HUES6 (cell line): ENCODE results near the gene DDX10.

Source experiments
- H3K27ac ChIP-seq: 2 replicates; pipeline ENCODE4 v1.7.0; 2013; ENCODE audit warnings: low read depth, mild to moderate bottlenecking, low read length, inconsistent platforms
- H3K27me3 ChIP-seq: 2 replicates; pipeline ENCODE4 v1.6.1; 2013; ENCODE audit warnings: low read length; ENCODE audit not compliant: control insufficient read depth, insufficient read depth
- H3K36me3 ChIP-seq: 2 replicates; pipeline ENCODE4 v1.6.1; 2013; ENCODE audit warnings: low read length; ENCODE audit not compliant: control insufficient read depth, insufficient read depth
- H3K4me1 ChIP-seq: 2 replicates; pipeline ENCODE4 v1.6.1; 2013; ENCODE audit warnings: low read length; ENCODE audit not compliant: control insufficient read depth, insufficient read depth
- H3K4me3 ChIP-seq: 2 replicates; pipeline ENCODE4 v1.5.1; 2013; ENCODE audit warnings: low read depth, low read length
- H3K9ac ChIP-seq: one replicate; pipeline ENCODE4 v1.6.1; 2013; ENCODE audit warnings: mild to moderate bottlenecking, low read length
- H3K9me3 ChIP-seq: 2 replicates; pipeline ENCODE4 v1.6.1; 2013; ENCODE audit warnings: low read depth, low read length; ENCODE audit not compliant: control insufficient read depth, insufficient read depth

DDX10 gene

DNA sequence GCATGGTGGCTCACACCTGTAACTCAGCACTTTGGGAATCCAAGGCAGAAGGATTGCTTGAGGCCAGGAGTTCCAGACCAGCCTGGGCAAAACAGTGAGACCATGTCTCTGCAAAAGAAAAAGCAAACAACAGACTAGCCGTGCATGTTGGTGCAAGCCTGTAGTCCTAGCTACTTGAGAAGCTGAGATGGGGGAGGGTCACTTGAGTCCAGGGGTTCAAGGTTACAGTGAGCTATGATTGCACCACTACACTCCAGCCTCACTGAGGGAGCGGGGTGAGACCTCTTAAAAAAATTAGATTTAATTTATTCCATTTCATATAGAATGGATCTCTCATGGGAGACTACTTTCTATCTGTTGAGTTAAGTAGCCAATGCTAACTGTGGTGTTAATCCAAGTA is 50.4 kb downstream of the DDX10 start:
- Histone ChIP-seq H3K27ac (no peak overlapping the region), H3K4me1 (no peaks in the 10 kb centered on the region), H3K36me3 (peaks cover 38% of the 10 kb centered on the region), H3K9me3 (no peaks in the 10 kb centered on the region; the same call in 1 of the 2 replicates), H3K27me3 (no peaks in the 10 kb centered on the region), H3K9ac (no peak overlapping the region), H3K4me3 (no peak overlapping the region)

GRCh38 chr11:108718466-108718865 is 53.6 kb downstream of the DDX10 start:
- H3K36me3 ChIP-seq = peaks cover 52% of the 10 kb centered on the region
- no peaks in the 10 kb centered on the region for H3K4me1 ChIP-seq
- H3K27ac ChIP-seq = no peak overlapping the region
- no peaks in the 10 kb centered on the region for H3K9me3 ChIP-seq
- no peak overlapping the region for H3K4me3 ChIP-seq
- H3K27me3 ChIP-seq = no peaks in the 10 kb centered on the region
- H3K9ac ChIP-seq = no peak overlapping the region

DNA sequence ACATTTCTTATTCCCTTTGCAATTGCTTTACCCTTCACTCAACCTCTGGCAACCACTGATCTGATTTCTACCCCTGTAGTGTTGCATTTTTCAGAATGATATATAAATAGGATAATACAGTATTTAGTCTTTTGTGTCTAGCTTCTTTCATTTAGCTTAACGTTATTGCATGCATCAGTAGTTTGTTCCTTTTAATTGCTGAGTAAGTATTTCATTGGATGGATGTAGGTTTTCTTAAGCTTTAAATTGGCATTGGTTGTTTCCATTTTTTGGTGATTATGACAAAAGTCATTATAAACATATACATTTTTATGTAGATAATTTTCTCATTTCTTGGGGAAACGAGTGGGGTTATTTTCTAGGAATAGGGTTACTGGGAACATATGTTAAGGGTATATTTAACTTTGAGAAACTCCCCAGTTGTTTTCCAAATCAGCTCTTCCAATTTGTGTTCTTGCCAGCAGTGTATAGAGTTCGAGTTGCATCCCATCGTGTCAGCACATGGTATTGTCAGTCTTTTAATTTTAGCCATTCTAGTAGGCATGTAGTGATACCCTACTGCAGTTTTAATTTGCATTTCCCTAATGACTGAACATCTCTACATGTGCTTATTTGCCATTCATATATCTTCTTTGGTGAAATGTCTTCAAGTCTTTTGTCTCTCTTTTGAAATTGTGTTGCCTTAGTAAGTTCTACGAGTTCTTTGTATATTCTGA is 60.3 kb downstream of the DDX10 start:
- Histone ChIP-seq H3K36me3 (peaks cover 39% of the 10 kb centered on the region), H3K4me1 (no peaks in the 10 kb centered on the region), H3K4me3 (no peak overlapping the region), H3K27ac (no peak overlapping the region), H3K9ac (no peak overlapping the region), H3K27me3 (no peaks in the 10 kb centered on the region), H3K9me3 (no peaks in the 10 kb centered on the region)

DNA sequence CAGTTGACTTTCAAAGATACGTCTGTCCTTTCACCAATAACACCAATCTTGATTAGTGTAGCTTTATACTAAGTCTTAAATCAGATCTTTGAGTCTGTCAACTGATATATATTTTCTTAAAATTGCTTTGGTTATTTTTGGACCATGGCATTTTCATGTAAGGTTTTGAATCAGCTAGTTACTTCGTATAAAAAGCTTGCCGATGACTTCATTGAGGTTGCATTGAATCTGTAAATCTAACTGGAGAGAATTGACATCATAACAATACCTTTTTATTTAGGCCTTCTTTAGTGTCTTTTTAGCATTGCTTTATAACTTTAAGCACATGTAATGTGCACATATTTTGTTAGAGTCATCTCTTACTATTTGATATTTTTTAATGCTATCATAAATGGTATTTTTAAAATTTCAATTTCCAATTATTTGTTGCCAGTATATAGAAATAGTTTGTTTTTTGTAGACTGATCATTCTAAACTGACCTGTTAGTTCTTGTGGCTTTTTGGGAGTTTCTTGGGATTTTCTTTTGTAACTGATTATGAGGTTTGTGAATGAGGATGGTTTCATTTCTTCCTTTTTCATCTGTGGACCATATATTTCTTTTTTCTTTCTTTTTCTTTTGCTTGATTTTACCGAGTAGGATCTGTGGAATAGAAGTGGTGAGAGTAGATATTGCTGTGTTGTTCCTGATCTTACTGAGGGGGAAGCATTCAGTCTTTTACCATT is 61.4 kb downstream of the DDX10 start:
- Histone ChIP-seq H3K9ac (no peak overlapping the region), H3K4me3 (no peak overlapping the region), H3K27ac (no peak overlapping the region), H3K9me3 (no peaks in the 10 kb centered on the region), H3K27me3 (no peaks in the 10 kb centered on the region), H3K4me1 (no peaks in the 10 kb centered on the region), H3K36me3 (peaks cover 36% of the 10 kb centered on the region)

GRCh38 chr11:108727665-108728064 is 62.8 kb downstream of the DDX10 start:
- Histone ChIP-seq H3K27ac (no peak overlapping the region), H3K36me3 (peaks cover 30% of the 10 kb centered on the region), H3K9ac (no peak overlapping the region), H3K4me1 (0 out of 2 replicates have a peak, but pooled peaks cover 4% of the 10 kb centered on the region), H3K27me3 (no peaks in the 10 kb centered on the region), H3K4me3 (no peak overlapping the region), H3K9me3 (no peaks in the 10 kb centered on the region)

DNA sequence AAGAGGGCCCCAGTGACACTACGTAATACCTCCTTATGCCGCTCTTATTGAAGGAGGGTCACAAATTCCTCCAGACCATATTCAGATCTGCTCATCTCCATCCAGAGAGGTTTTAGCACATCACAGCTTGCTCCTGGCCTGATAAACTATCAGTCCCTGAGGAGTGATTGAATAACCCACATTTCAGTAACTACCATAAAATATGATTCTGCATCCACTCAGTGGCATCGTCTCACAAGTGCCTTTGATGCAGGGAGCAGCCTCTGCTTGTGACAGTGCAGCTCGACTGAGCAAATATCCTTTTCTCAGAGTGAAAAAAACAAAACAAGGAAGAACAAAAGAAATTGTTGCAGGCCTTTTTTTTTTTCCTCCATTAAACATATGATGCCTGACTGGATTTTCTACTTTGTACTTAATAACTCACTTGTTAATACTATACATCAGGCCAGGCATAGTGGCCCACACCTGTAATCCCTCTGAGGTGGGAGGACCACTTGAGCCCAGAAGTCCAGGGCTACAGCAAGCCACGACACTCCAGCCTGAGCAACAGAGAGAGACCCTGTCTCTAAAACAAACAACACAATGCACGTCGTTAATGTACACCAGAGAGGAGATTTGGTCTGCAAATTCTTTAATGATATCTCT is 64.5 kb downstream of the DDX10 start:
- Histone ChIP-seq H3K9ac (no peak overlapping the region), H3K36me3 (peaks cover 15% of the 10 kb centered on the region; the same call in 1 of the 2 replicates), H3K27me3 (no peaks in the 10 kb centered on the region), H3K4me1 (peaks cover 10% of the 10 kb centered on the region), H3K4me3 (no peak overlapping the region), H3K27ac (no peak overlapping the region), H3K9me3 (no peaks in the 10 kb centered on the region)

- H3K36me3 ChIP-seq = peaks cover 4% of the 10 kb centered on the region; the same call in 1 of the 2 replicates
- peaks cover 10% of the 10 kb centered on the region for H3K4me1 ChIP-seq
- no peak overlapping the region for H3K9ac ChIP-seq
- no peaks in the 10 kb centered on the region for H3K9me3 ChIP-seq
- no peak overlapping the region for H3K4me3 ChIP-seq
- no peaks in the 10 kb centered on the region for H3K27me3 ChIP-seq
- no peak overlapping the region for H3K27ac ChIP-seq
These were observed 67.5 kb downstream of the DDX10 start for GRCh38 chr11:108732395-108732794.

GRCh38 chr11:108733479-108734116 is 68.7 kb downstream of the DDX10 start:
- peaks cover 5% of the 10 kb centered on the region for H3K36me3 ChIP-seq

GRCh38 chr11:108734283-108734682 is 69.4 kb downstream of the DDX10 start:
- Histone ChIP-seq H3K36me3 (peaks cover 7% of the 10 kb centered on the region), H3K4me1 (peaks cover 10% of the 10 kb centered on the region), H3K9me3 (no peaks in the 10 kb centered on the region), H3K27me3 (no peaks in the 10 kb centered on the region), H3K4me3 (no peak overlapping the region), H3K27ac (no peak overlapping the region), H3K9ac (no peak overlapping the region)

More at GRCh38 chr11:108733479-108734116, 68.7 kb downstream of the DDX10 start:
- H3K9ac ChIP-seq = no peak overlapping the region
- peaks cover 10% of the 10 kb centered on the region for H3K4me1 ChIP-seq
- H3K4me3 ChIP-seq = no peak overlapping the region
- no peak overlapping the region for H3K27ac ChIP-seq
- H3K9me3 ChIP-seq = no peaks in the 10 kb centered on the region
- H3K27me3 ChIP-seq = no peaks in the 10 kb centered on the region

DNA sequence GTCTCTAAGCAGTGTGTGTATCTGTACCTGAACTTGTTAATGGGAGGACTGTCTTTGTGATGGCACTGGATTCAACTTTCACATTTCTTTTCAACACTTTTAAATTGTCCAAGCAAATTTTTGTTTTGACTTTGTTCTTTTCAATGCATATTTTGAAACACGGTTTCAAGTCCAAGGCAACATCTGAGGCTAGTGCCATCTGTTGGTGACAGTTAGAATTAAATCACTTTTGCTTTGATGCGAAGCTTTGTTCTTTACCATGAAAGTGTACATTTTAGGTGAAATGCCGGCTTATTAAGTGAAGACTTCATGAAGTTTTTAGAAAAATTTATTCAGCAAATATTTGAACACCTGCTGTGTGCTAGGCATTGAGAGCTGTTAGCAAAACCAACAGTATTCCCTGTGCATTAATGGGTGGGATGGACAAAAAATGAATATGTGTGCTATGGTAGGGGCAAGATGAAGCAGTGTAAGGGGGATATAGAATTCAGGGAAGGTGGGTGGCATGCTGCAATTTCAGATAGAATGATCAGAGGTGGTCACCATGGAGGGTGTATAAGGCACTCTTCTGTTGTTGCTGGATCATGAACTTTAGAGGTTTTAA is 70.2 kb downstream of the DDX10 start:
- H3K9ac ChIP-seq = no peak overlapping the region

More for the DNA sequence above, 70.2 kb downstream of the DDX10 start:
- H3K4me1 ChIP-seq = peaks cover 10% of the 10 kb centered on the region
- H3K27ac ChIP-seq = no peak overlapping the region
- H3K4me3 ChIP-seq = no peak overlapping the region
- peaks cover 7% of the 10 kb centered on the region for H3K36me3 ChIP-seq
- peaks cover 2% of the 10 kb centered on the region; the same call in 1 of the 2 replicates for H3K9me3 ChIP-seq
- no peaks in the 10 kb centered on the region for H3K27me3 ChIP-seq
